Fibroblast of skin of right quadriceps (primary cell): ENCODE results near the gene CRYBB1.

Experiments used
- DNase-seq: peaks from one replicate; pipeline ENCODE4 v3.0.0-alpha.2; 2013

CRYBB1 gene

DNA sequence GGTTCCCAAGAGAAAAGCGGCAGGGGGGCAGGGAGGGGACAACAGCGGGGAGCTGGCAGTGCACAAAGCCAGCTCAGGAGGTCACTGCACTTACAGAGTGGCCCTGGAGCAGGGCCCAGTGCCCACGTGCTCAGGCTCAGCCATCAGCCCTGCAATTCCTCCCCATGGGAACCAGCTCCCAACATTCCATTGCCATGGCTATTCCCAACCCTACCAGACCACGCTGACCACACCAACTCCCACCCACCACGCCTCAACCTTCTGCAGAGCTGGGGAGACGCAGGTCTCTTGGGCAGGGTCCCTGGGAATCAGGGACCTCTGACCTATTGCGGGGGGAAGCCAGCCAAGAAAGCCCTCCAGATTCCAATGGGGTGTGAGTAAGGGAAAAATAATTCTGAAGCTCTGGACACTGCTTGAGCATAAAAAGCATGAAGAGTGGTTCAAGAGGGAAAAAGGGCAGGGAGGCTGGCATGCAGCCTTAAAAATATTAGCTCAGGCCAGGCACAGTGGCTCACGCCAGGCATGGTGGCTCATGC, 67.3 kb downstream of the CRYBB1 start:
- DNase-seq = peak; percentile 79

- no peak for DNase-seq
Observed at GRCh38 chr22:26549902-26550497, 67.8 kb downstream of the CRYBB1 start.
